WTC11 (cell line): ENCODE data around the gene ATP6V1F. TPM values are rescaled to one million over a fixed set of nuclear protein-coding genes. Genes with fewer than 3 reads are reported as not detected.

ENCODE experiments used
- ATAC-seq: fragments of 200-7000 bp; cut with Tn5 transposase; 2 replicates; pipeline ENCODE4 v1.10.0; 2021; ENCODE audit warnings: mild to moderate bottlenecking, moderate library complexity
- CTCF ChIA-PET: fragments of 300-600 bp; sonication (Branson Sonifier 250); formaldehyde crosslinking; loops from one replicate; lab custom pipeline; 2021; ENCODE audit warnings: antibody characterized with exemption; lab: Charles Lee
- POLR2A ChIA-PET: fragments of 350-600 bp; sonication (Branson Sonifier 250); formaldehyde crosslinking; loops from one replicate; lab custom pipeline; 2021; ENCODE audit warnings: antibody characterized with exemption; lab: Charles Lee
- DNase-seq: peaks from one replicate; pipeline ENCODE4 v3.0.0; 2021; ENCODE audit warnings: low spot score
- H3K27ac Mint-ChIP-seq: 2 replicates; pipeline ENCODE4 v1.8.0; 2021; ENCODE audit warnings: mixed read lengths
- H3K27me3 Mint-ChIP-seq: 2 replicates; pipeline ENCODE4 v1.8.0; 2021; ENCODE audit warnings: low read depth, mild to moderate bottlenecking, moderate library complexity, mixed read lengths
- H3K36me3 Mint-ChIP-seq: 2 replicates; pipeline ENCODE4 v1.8.0; 2021; ENCODE audit warnings: mixed read lengths
- H3K4me1 Mint-ChIP-seq: 2 replicates; pipeline ENCODE4 v1.8.0; 2022; ENCODE audit warnings: mixed read lengths
- H3K4me3 Mint-ChIP-seq: 2 replicates; pipeline ENCODE4 v1.8.0; 2021; ENCODE audit warnings: mild to moderate bottlenecking, moderate library complexity, mixed read lengths
- H3K9me3 Mint-ChIP-seq: 2 replicates; pipeline ENCODE4 v1.8.0; 2021; ENCODE audit warnings: mixed read lengths
- AFF4 ChIP-seq: sonication (generic); formaldehyde crosslinking; IDR thresholded peaks from 2 replicates; pipeline ENCODE4 v1.8.1; 2023; ENCODE audit warnings: mild to moderate bottlenecking, missing genetic modification reagents, borderline replicate concordance
- AR ChIP-seq: fragments of 250-450 bp; sonication (Bioruptor Pico); IDR thresholded peaks from 2 replicates; pipeline ENCODE4 v1.9.0; 2021; ENCODE audit warnings: mild to moderate bottlenecking
- CREM ChIP-seq: sonication (generic); formaldehyde crosslinking; IDR thresholded peaks from 2 replicates; pipeline ENCODE4 v1.8.1; 2022; ENCODE audit warnings: mild to moderate bottlenecking, missing genetic modification reagents, moderate library complexity
- E2F5 ChIP-seq: sonication (generic); formaldehyde crosslinking; IDR thresholded peaks from 2 replicates; pipeline ENCODE4 v1.8.1; 2022; ENCODE audit warnings: mild to moderate bottlenecking, moderate library complexity, missing genetic modification reagents
- FOXJ3 ChIP-seq: sonication (generic); formaldehyde crosslinking; IDR thresholded peaks from 2 replicates; pipeline ENCODE4 v1.9.0; 2021; ENCODE audit warnings: missing genetic modification reagents, mild to moderate bottlenecking, borderline replicate concordance
- JUN ChIP-seq: sonication (generic); formaldehyde crosslinking; IDR thresholded peaks from 2 replicates; pipeline ENCODE4 v1.8.0; 2023; ENCODE audit warnings: mild to moderate bottlenecking, missing genetic modification reagents
- KAT7 ChIP-seq: sonication (generic); formaldehyde crosslinking; IDR thresholded peaks from 2 replicates; pipeline ENCODE4 v1.8.1; 2023; ENCODE audit warnings: missing genetic modification reagents, mild to moderate bottlenecking, borderline replicate concordance
- MYBL2 ChIP-seq: sonication (generic); formaldehyde crosslinking; IDR thresholded peaks from 2 replicates; pipeline ENCODE4 v1.8.1; 2023; ENCODE audit warnings: mild to moderate bottlenecking, moderate library complexity, missing genetic modification reagents
- NFE2L1 ChIP-seq: sonication (generic); formaldehyde crosslinking; IDR thresholded peaks from 2 replicates; pipeline ENCODE4 v1.8.1; 2023; ENCODE audit warnings: missing genetic modification reagents
- OVOL2 ChIP-seq: fragments of 250-450 bp; sonication (Bioruptor Pico); IDR thresholded peaks from 2 replicates; pipeline ENCODE4 v1.9.0; 2021; ENCODE audit warnings: mild to moderate bottlenecking, borderline replicate concordance
- RELA ChIP-seq: sonication (generic); formaldehyde crosslinking; IDR thresholded peaks from 2 replicates; pipeline ENCODE4 v1.8.1; 2022; ENCODE audit warnings: missing genetic modification reagents, mild to moderate bottlenecking, borderline replicate concordance
- SMAD4 ChIP-seq: sonication (generic); formaldehyde crosslinking; IDR thresholded peaks from 2 replicates; pipeline ENCODE4 v1.8.0; 2022; ENCODE audit warnings: mild to moderate bottlenecking, missing genetic modification reagents
- USF1 ChIP-seq: sonication (generic); formaldehyde crosslinking; IDR thresholded peaks from 2 replicates; pipeline ENCODE4 v1.8.0; 2022; ENCODE audit warnings: mild to moderate bottlenecking, missing genetic modification reagents
- ZNF121 ChIP-seq: sonication (generic); formaldehyde crosslinking; IDR thresholded peaks from 2 replicates; pipeline ENCODE4 v1.8.0; 2023; ENCODE audit warnings: missing genetic modification reagents
- ZNF138 ChIP-seq: sonication (generic); formaldehyde crosslinking; conservative IDR thresholded peaks from 2 replicates; pipeline ENCODE4 v1.8.1; 2022; ENCODE audit warnings: mild to moderate bottlenecking, moderate library complexity, missing genetic modification reagents
- ZNF263 ChIP-seq: sonication (generic); formaldehyde crosslinking; IDR thresholded peaks from 2 replicates; pipeline ENCODE4 v1.8.1; 2022; ENCODE audit warnings: low read depth, mild to moderate bottlenecking, moderate library complexity, missing genetic modification reagents
- ZNF281 ChIP-seq: sonication (generic); formaldehyde crosslinking; IDR thresholded peaks from 2 replicates; pipeline ENCODE4 v1.8.0; 2023; ENCODE audit warnings: mild to moderate bottlenecking, missing genetic modification reagents
- ZNF317 ChIP-seq: sonication (generic); formaldehyde crosslinking; IDR thresholded peaks from 2 replicates; pipeline ENCODE4 v1.8.1; 2023; ENCODE audit warnings: low read depth, mild to moderate bottlenecking, moderate library complexity, missing genetic modification reagents, borderline replicate concordance
- ZNF416 ChIP-seq: fragments of 250-450 bp; sonication (Bioruptor Pico); IDR thresholded peaks from 2 replicates; pipeline ENCODE4 v1.9.0; 2021; ENCODE audit warnings: mild to moderate bottlenecking, inconsistent platforms
- ZSCAN18 ChIP-seq: fragments of 250-450 bp; sonication (Bioruptor Pico); IDR thresholded peaks from 2 replicates; pipeline ENCODE4 v2.1.2; 2022; ENCODE audit warnings: mild to moderate bottlenecking, moderate library complexity
- total RNA-seq: library from RNA; stranded (reverse); gene quantifications from 3 replicates; pipeline ENCODE4 v1.2.3, GENCODE V29; 2021

Gene ATP6V1F
- total RNA-seq, 1 experiment from 2014 or later = 117 TPM

GRCh38 chr7:128895320-128895719 is 32.7 kb downstream of the ATP6V1F start:
- Mint-ChIP-seq H3K9me3 (peaks cover 25% of the 10 kb centered on the region), H3K36me3 (peaks cover 9% of the 10 kb centered on the region), H3K4me3 (no peak overlapping the region), H3K27me3 (peaks cover 8% of the 10 kb centered on the region), H3K27ac (no peak overlapping the region), H3K4me1 (0 out of 2 replicates have a peak, but pooled peaks cover 3% of the 10 kb centered on the region)
- CTCF ChIA-PET = no interaction called here
- POLR2A ChIA-PET = no interaction called here
- no peak for ATAC-seq
- DNase-seq = no peak
- TF ChIP-seq KAT7 = no peak
- TF ChIP-seq E2F5 = no peak
- TF ChIP-seq FOXJ3 (CRISPR knock-in tag) = no peak
- TF ChIP-seq ZNF317 (CRISPR knock-in tag) = no peak
- no peak for TF ChIP-seq OVOL2
- TF ChIP-seq SMAD4 = no peak
- TF ChIP-seq RELA = no peak
- no peak for TF ChIP-seq MYBL2 (CRISPR knock-in tag)
- no peak for TF ChIP-seq AR (CRISPR knock-in tag)
- no peak for TF ChIP-seq ZNF263
- no peak for TF ChIP-seq ZNF416 (CRISPR knock-in tag)

GRCh38 chr7:128899392-128899791 is 36.7 kb downstream of the ATP6V1F start:
- DNase-seq (no peak), ATAC-seq (no peak)
- peaks cover 14% of the 10 kb centered on the region for H3K36me3 Mint-ChIP-seq
- peaks cover 2% of the 10 kb centered on the region; the same call in 1 of the 2 replicates for H3K4me1 Mint-ChIP-seq
- peaks cover 5% of the 10 kb centered on the region for H3K27me3 Mint-ChIP-seq
- peaks cover 30% of the 10 kb centered on the region for H3K9me3 Mint-ChIP-seq
- H3K27ac Mint-ChIP-seq = no peak overlapping the region
- ChIA-PET CTCF (interaction anchor here (1.4 kb wide), 1 partner anchor 16 kb away, joined by 3 read pairs; no protein-coding TSS in a partner anchor), POLR2A (no interaction called here)
- H3K4me3 Mint-ChIP-seq = no peak overlapping the region
- TF ChIP-seq CREM (no peak), ZSCAN18 (CRISPR knock-in tag) (no peak), ZNF138 (no peak), ZNF281 (CRISPR knock-in tag) (no peak), ZNF121 (CRISPR knock-in tag) (no peak), NFE2L1 (no peak), JUN (CRISPR knock-in tag) (no peak), AFF4 (no peak), USF1 (CRISPR knock-in tag) (no peak)
